WTC11 (cell line): Measurements from ENCODE around the gene ARHGEF28. TPM values are rescaled to one million over a fixed set of nuclear protein-coding genes. Genes with fewer than 3 reads are reported as not detected.

ENCODE experiments used
- ATAC-seq: fragments of 200-7000 bp; cut with Tn5 transposase; 2 replicates; pipeline ENCODE4 v1.10.0; 2021; ENCODE audit warnings: mild to moderate bottlenecking, moderate library complexity
- CTCF ChIA-PET: fragments of 300-600 bp; sonication (Branson Sonifier 250); formaldehyde crosslinking; loops from one replicate; lab custom pipeline; 2021; ENCODE audit warnings: antibody characterized with exemption; lab: Charles Lee
- POLR2A ChIA-PET: fragments of 350-600 bp; sonication (Branson Sonifier 250); formaldehyde crosslinking; loops from one replicate; lab custom pipeline; 2021; ENCODE audit warnings: antibody characterized with exemption; lab: Charles Lee
- DNase-seq: peaks from one replicate; pipeline ENCODE4 v3.0.0; 2021; ENCODE audit warnings: low spot score
- H3K27ac Mint-ChIP-seq: 2 replicates; pipeline ENCODE4 v1.8.0; 2021; ENCODE audit warnings: mixed read lengths
- H3K27me3 Mint-ChIP-seq: 2 replicates; pipeline ENCODE4 v1.8.0; 2021; ENCODE audit warnings: low read depth, mild to moderate bottlenecking, moderate library complexity, mixed read lengths
- H3K36me3 Mint-ChIP-seq: 2 replicates; pipeline ENCODE4 v1.8.0; 2021; ENCODE audit warnings: mixed read lengths
- H3K4me1 Mint-ChIP-seq: 2 replicates; pipeline ENCODE4 v1.8.0; 2022; ENCODE audit warnings: mixed read lengths
- H3K4me3 Mint-ChIP-seq: 2 replicates; pipeline ENCODE4 v1.8.0; 2021; ENCODE audit warnings: mild to moderate bottlenecking, moderate library complexity, mixed read lengths
- H3K9me3 Mint-ChIP-seq: 2 replicates; pipeline ENCODE4 v1.8.0; 2021; ENCODE audit warnings: mixed read lengths
- AFF4 ChIP-seq: sonication (generic); formaldehyde crosslinking; IDR thresholded peaks from 2 replicates; pipeline ENCODE4 v1.8.1; 2023; ENCODE audit warnings: mild to moderate bottlenecking, missing genetic modification reagents, borderline replicate concordance
- ATF3 ChIP-seq: sonication (generic); formaldehyde crosslinking; conservative IDR thresholded peaks from 2 replicates; pipeline ENCODE4 v1.8.1; 2022; ENCODE audit warnings: mild to moderate bottlenecking, missing genetic modification reagents
- CREB1 ChIP-seq: sonication (generic); formaldehyde crosslinking; IDR thresholded peaks from 2 replicates; pipeline ENCODE4 v1.8.0; 2023; ENCODE audit warnings: mild to moderate bottlenecking, missing genetic modification reagents
- CREM ChIP-seq: sonication (generic); formaldehyde crosslinking; IDR thresholded peaks from 2 replicates; pipeline ENCODE4 v1.8.1; 2022; ENCODE audit warnings: mild to moderate bottlenecking, missing genetic modification reagents, moderate library complexity
- E2F5 ChIP-seq: sonication (generic); formaldehyde crosslinking; IDR thresholded peaks from 2 replicates; pipeline ENCODE4 v1.8.1; 2022; ENCODE audit warnings: mild to moderate bottlenecking, moderate library complexity, missing genetic modification reagents
- ERG ChIP-seq: fragments of 250-450 bp; sonication (Bioruptor Pico); IDR thresholded peaks from 2 replicates; pipeline ENCODE4 v1.8.0; 2021; ENCODE audit warnings: mild to moderate bottlenecking
- ESRRA ChIP-seq: sonication (generic); formaldehyde crosslinking; IDR thresholded peaks from 2 replicates; pipeline ENCODE4 v1.8.1; 2022; ENCODE audit warnings: mild to moderate bottlenecking, missing genetic modification reagents, borderline replicate concordance
- GABPB1 ChIP-seq: sonication (generic); formaldehyde crosslinking; IDR thresholded peaks from 2 replicates; pipeline ENCODE4 v1.8.1; 2023; ENCODE audit warnings: mild to moderate bottlenecking, missing genetic modification reagents
- IRF1 ChIP-seq: sonication (generic); formaldehyde crosslinking; IDR thresholded peaks from 2 replicates; pipeline ENCODE4 v1.8.0; 2023; ENCODE audit warnings: missing genetic modification reagents
- MLX ChIP-seq: sonication (generic); formaldehyde crosslinking; IDR thresholded peaks from 2 replicates; pipeline ENCODE4 v1.8.1; 2023; ENCODE audit warnings: mild to moderate bottlenecking, missing genetic modification reagents, moderate library complexity
- MYBL2 ChIP-seq: sonication (generic); formaldehyde crosslinking; IDR thresholded peaks from 2 replicates; pipeline ENCODE4 v1.8.1; 2023; ENCODE audit warnings: mild to moderate bottlenecking, moderate library complexity, missing genetic modification reagents
- PRRX2 ChIP-seq: fragments of 250-450 bp; sonication (Bioruptor Pico); IDR thresholded peaks from 2 replicates; pipeline ENCODE4 v1.8.0; 2021; ENCODE audit warnings: mild to moderate bottlenecking
- SOX15 ChIP-seq: fragments of 250-450 bp; sonication (Bioruptor Pico); IDR thresholded peaks from 2 replicates; pipeline ENCODE4 v1.9.0; 2021; ENCODE audit warnings: mild to moderate bottlenecking
- STAT6 ChIP-seq: sonication (generic); formaldehyde crosslinking; conservative IDR thresholded peaks from 2 replicates; pipeline ENCODE4 v1.8.1; 2023; ENCODE audit warnings: mild to moderate bottlenecking, low read depth, missing genetic modification reagents, moderate library complexity
- TEAD1 ChIP-seq: sonication (generic); formaldehyde crosslinking; IDR thresholded peaks from 2 replicates; pipeline ENCODE4 v1.8.0; 2022; ENCODE audit warnings: mild to moderate bottlenecking, missing genetic modification reagents
- ZMAT4 ChIP-seq: fragments of 250-450 bp; sonication (Bioruptor Pico); IDR thresholded peaks from 2 replicates; pipeline ENCODE4 v1.9.0; 2021; ENCODE audit warnings: mild to moderate bottlenecking
- ZNF219 ChIP-seq: sonication (generic); formaldehyde crosslinking; IDR thresholded peaks from 2 replicates; pipeline ENCODE4 v1.8.0; 2023; ENCODE audit warnings: missing genetic modification reagents, mild to moderate bottlenecking, borderline replicate concordance
- total RNA-seq: library from RNA; stranded (reverse); gene quantifications from 3 replicates; pipeline ENCODE4 v1.2.3, GENCODE V29; 2021

The ARHGEF28 gene
- total RNA-seq, 1 experiment from 2014 or later = 0.96 TPM

- TF ChIP-seq MLX (CRISPR knock-in tag) = no peak
- no peak for TF ChIP-seq AFF4 (CRISPR knock-in tag)
- TF ChIP-seq IRF1 = no peak
- no peak for TF ChIP-seq ATF3
- no peak for TF ChIP-seq ZNF219 (CRISPR knock-in tag)
- TF ChIP-seq ZMAT4 = no peak
- no peak for TF ChIP-seq PRRX2 (CRISPR knock-in tag)
- TF ChIP-seq ERG (CRISPR knock-in tag) = no peak
Observed at GRCh38 chr5:73623060-73623459, 2.9 kb upstream of the ARHGEF28 start (continued).

- no peak for ATAC-seq
- CTCF ChIA-PET = no interaction called here
Observed at GRCh38 chr5:73623901-73624404, 2.0 kb upstream of the ARHGEF28 start.

GRCh38 chr5:73624888-73625287, 1.1 kb upstream of the ARHGEF28 start:
- no peaks in the 10 kb centered on the region for H3K36me3 Mint-ChIP-seq
- no peak overlapping the region; the same call in 1 of the 2 replicates for H3K27ac Mint-ChIP-seq
- H3K4me3 Mint-ChIP-seq = peak overlapping the region; percentile 67
- no peak for TF ChIP-seq ESRRA
- TF ChIP-seq SOX15 (CRISPR knock-in tag) = no peak
- TF ChIP-seq STAT6 = no peak
- TF ChIP-seq CREM = no peak
- no peak for TF ChIP-seq CREB1
- no peak for TF ChIP-seq MYBL2 (CRISPR knock-in tag)
- TF ChIP-seq, all 79 proteins: peak for 0
- CTCF ChIA-PET = interaction anchor here (1.0 to 2.4 kb wide), 4 partner anchors 27 to 168 kb away, joined by 3 to 10 read pairs (median 4); no protein-coding TSS in a partner anchor
- POLR2A ChIA-PET = interaction anchor here (0.5 kb wide), 1 partner anchor 408 kb away, joined by 4 read pairs; no protein-coding TSS in a partner anchor
- H3K27me3 Mint-ChIP-seq = peaks cover 36% of the 10 kb centered on the region
- H3K9me3 Mint-ChIP-seq = no peaks in the 10 kb centered on the region
- peaks cover 26% of the 10 kb centered on the region for H3K4me1 Mint-ChIP-seq
- peak; percentile 48 for DNase-seq
- peak; percentile 53 for ATAC-seq

More at GRCh38 chr5:73623901-73624404, 2.0 kb upstream of the ARHGEF28 start:
- Mint-ChIP-seq H3K36me3 (no peaks in the 10 kb centered on the region), H3K27ac (no peak overlapping the region), H3K27me3 (peaks cover 34% of the 10 kb centered on the region), H3K4me1 (peaks cover 26% of the 10 kb centered on the region), H3K9me3 (no peaks in the 10 kb centered on the region), H3K4me3 (no peak overlapping the region)
- POLR2A ChIA-PET = no interaction called here
- no peak for DNase-seq
- TF ChIP-seq TEAD1 = no peak
- TF ChIP-seq GABPB1 = peak; percentile 71
- TF ChIP-seq E2F5 = no peak
